Measurements from ENCODE around the gene TELO2. TPM values are rescaled to one million over a fixed set of nuclear protein-coding genes. Genes with fewer than 3 reads are reported as not detected.
"Not testable (repeated sequence)": the region's sequence is repeated elsewhere in the genome, so short reads cannot be mapped to it uniquely, and the experiment has no call there.

The TELO2 gene
- total RNA-seq, 1 donor from 2014 or later: 21.6 TPM

DNA sequence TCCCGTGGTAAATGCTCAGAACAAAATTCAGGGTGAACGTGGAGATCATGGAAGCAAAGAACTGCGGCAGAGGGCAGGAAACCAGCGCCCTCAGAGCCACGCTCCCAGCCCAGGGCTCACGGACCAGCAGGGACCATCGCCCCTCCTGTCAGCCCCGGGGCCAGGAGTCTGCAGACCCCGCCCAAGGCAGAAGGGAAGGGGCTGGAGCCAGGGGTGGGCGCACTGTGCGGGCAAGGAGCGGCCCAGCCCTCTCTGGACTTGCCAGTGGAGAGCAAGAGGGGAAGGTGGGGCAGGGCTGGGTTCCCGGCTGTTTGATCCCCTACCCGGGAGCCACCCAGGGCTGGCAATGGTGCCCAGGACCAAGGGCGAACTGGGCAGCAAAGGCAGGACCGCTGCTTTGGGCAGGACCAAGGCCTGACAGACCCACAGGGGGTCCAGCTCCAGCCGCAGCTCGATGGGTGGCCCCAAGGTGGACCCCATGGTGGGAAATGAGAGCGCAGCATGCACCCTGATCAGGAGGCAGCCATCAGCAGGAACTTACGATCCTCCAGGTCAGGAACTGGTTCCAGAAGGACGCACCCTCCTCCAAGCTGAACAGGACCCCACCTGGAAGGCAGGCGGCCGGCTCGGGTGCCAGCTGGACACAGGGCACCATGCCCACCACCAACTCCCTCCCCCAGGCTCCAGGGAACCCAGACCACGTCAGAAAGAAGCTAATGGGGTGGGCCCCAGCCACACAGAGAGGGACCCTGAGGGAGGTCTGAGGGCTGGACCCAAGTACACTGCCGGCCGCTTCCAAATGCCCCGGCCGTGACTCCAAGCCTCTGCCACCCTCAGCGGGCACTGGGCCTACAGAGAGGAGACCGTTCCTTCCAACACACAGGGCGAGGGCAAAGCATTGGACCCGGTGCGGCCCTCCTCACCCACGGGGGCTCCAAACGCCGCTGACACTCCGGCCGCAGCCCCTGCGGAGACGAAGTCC, 37.7 kb upstream of the TELO2 start:
- DNase-seq: no peak
- no peak for ATAC-seq
- intact Hi-C loops (cut with micrococcal nuclease): no loop called here

DNA sequence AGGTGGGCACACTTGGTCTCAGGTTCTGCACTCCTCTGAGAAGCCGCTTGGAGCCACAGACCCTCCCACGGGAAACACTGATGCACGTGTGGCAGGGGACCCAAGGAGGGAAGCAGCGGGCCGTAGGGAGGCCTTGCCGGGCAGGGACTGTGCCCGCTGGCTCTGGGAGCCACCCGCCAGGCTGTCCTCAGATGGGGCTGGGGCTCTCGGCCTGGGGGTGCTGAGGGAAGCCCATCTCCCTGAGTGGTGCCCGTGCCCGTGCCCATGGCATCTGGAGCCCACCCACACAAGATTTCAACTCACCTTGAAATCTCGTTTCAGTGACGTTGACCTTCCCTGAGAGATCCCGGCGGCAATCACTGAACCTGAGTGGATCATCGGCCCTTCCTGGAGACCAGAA, 36.2 kb upstream of the TELO2 start:
- DNase-seq (no peak), ATAC-seq (no peak)
- intact Hi-C loops (cut with micrococcal nuclease): no loop called here

DNA sequence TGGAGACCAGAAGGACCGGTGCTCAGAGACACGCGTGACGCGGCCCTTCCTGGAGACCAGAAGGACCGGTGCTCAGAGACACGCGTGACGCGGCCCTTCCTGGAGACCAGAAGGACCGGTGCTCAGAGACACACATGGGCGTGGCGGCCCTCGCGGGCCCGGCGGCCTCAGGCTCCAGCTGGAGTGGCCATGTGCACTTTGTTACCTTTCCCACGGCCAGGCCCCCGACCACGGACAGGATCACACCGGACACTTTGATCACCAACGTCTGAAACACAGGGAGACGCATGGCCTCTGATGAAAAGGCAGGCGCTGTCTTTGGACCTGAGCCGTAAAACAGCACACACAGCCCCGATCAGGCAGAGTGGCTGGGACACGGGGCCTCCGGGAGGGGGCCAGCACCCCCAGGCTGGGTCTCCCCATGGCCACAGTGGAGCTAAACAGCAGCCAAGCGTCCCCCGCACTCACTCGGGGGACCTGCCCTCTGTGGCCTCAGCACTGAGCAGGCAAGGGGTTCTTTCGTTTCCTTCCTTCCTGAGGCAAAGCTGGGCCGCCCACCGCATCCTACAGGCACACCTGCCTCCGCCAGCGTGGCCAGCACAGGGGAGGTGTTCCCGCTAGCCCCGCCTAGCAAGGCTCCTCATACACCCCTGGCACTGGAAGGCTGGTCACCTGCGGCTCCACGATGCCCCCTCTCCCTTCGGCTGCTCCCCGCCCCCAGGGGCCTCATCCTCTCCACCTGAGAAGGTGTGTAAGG, 35.5 kb upstream of the TELO2 start:
- intact Hi-C loops (cut with micrococcal nuclease): no loop called here
- DNase-seq (no peak), ATAC-seq (no peak)

DNA sequence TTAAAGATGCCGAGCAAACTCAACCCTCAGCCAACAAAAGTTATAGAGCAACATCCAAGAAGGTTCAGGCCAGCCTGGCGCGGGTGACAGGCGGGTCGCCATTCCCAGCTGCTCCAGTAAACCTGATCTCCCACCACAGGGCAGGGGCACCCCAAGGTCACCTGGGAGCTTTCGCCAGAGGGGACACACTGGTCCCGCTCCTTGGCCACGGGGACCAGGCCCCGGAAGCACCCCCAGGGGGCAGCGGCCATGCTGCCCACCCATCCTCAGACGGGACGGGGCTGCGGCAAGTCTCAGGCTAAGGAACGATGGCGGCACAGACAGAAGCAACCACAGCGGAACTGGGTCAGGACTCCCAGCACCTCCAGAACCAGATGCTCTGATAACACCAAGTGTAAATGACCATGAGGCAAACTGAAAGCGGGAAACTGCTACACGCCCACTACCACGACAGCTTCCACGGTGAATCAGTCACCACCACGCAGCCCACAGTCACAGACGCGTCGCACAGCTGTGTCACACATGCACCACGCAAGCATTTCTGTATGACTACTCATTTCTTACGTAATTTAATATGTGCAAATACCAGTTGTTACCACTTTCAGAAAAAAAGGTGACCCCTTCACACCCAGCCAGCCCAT, 34.7 kb upstream of the TELO2 start:
- ATAC-seq (no peak), DNase-seq (no peak)
- intact Hi-C loops (cut with micrococcal nuclease): no loop called here

DNA sequence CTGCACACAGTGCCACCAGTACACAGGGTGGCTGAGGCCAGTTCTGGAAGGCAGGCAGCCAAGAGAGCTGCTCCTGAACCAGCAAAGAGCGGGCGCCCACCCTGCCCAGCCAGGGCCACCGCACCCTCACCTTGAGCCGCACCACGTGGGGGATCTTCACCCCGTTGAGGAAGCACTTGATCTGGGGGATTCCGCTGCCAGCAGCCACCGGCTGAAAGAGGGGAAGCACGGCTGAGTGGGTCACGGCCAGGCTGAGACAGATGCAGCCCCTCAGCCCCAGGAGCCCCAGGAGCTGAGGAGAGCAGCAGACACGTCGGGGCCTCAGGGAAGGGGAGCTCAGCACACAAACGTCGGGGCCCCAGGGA, 34.2 kb upstream of the TELO2 start:
- DNase-seq: no peak
- intact Hi-C loops (cut with micrococcal nuclease): no loop called here
- ATAC-seq: no peak

DNA sequence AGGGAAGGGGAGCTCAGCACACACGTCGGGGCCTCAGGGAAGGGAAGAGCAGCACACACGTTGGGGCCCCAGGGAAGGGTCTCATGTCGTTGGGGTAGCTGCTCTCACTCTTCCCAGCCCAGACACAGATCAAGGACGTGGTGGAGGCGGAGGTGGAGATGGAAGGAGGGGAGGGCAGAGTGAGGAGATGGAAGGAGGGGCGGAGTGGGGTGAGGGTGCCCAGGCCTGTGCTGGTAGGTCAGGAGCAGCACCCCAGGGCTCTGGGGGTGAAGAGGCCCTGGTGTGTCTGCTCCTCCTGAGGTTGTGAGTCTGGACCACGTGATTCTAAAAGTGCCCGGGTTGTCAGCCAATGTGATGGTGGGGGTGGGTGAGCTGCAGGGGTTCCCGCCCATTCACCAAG, 33.2 kb upstream of the TELO2 start:
- intact Hi-C loops (cut with micrococcal nuclease): no loop called here
- DNase-seq: no peak
- ATAC-seq: no peak

DNA sequence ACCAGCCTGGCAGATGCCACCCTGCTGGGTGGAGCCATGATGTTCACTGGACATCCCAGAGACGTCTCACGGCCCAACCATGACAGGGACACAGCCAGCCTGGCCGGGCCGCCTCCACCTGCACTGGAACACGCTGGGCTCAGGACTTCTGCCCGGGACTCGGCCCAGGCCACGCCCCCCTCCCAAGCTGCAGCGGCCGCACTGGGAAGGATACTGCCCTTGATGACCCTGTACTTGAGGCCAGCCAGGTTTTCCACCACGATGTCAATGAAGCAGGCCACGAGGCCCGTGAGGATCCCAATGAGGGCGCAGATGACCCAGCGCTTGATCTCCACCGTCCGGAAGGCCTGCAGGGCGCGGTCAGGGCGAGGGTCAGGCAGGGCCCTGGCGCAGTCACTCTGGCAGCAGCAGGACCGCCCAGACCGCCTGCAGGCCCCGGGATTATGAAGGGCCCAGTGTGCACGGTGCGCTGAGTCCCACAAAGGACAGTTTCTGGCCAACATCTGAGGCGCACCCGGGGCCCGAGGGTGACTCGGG, 32.5 kb upstream of the TELO2 start:
- ATAC-seq (no peak), DNase-seq (no peak)
- intact Hi-C loops (cut with micrococcal nuclease): no loop called here

DNA sequence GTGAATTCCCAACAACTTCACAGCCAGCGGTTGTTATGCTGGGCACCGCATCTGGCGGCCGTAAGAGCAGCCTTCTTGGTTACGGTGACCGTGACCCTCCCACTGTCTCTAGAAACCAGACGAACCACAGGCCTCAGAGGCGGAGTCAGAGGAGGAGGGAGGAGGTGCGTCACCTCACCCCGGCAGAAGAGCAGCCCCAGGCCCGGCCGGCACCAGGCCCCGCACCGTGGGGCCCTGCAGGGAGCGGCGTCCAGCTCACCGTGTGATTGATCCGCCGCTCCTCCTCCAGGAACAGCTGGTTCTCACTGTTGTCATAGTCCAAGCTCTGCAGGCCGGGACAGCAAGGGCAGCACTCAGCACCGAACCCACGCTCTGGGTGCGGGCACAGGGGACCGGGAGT, 32.0 kb upstream of the TELO2 start:
- intact Hi-C loops (cut with micrococcal nuclease): no loop called here
- ATAC-seq: no peak

DNA sequence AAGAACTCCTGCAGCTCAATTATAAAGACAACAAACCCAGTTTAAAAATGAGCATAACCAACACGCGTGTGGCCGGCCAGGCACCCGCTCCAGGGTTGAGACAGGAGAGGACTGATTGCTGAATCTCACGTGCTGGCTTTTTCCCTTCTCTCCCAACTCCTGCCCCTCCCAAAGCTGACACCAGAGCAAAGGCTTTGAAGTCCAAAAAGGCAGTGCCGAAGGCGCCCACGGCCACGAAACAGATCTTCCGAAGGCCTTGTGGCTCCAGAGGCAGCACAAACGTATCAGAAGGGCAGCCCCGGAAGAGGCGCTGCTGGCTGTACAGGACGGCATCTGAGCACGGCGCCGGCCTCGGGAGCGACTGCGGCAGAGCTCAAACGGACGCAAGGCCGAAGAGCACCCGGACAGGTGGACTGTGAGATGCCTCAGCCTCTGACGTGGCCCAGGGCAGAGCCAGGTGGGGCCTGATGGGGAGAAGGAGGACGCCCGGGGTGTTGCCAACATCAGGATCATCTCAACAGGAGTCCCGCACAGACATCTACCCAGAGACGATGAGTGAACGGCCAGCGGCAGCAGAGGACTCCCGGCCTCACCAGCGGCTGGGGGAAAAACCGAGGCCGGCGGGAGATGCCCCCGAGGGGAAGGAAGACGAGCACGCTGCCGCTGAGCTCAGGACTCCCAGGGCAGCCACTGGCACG, 28.8 kb upstream of the TELO2 start:
- intact Hi-C loops (cut with micrococcal nuclease): no loop called here
- DNase-seq (no peak), ATAC-seq (no peak)

More for the DNA sequence above, 32.0 kb upstream of the TELO2 start:
- no peak for DNase-seq

DNA sequence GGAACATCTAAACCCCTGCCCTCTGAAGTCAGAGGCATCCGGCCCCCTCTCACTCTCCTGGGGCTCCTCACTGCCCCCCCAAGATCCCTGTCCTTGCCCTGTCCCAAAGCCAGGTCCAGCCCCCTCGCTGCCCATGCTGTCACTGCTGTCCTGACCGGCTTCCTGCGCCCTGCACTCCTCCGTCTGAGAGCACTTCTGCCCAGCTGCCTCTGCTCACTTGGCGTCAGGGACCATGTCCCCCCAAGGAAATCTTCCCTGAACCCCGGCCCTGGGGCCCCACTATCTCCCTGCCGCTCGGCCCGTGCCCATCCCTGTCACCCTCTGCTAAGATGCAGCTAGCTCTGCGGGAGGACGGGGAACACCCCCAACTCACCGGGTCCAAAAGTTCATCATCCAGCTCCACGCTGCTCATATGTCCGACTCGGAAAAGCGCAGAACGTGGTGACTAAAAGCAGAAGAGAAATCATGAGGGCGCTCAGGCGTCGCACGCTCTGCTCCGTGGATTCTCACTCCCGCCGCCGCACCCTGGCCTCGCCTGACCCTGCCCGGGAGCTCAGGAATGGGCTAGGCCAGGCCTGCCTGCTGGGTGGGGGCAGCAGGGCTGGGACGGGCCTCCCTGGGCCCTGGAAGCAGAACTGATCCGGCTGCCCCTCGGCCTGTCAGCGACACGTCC, 28.1 kb upstream of the TELO2 start:
- intact Hi-C loops (cut with micrococcal nuclease): no loop called here
- DNase-seq: peak; percentile 16
- no peak for ATAC-seq

DNA sequence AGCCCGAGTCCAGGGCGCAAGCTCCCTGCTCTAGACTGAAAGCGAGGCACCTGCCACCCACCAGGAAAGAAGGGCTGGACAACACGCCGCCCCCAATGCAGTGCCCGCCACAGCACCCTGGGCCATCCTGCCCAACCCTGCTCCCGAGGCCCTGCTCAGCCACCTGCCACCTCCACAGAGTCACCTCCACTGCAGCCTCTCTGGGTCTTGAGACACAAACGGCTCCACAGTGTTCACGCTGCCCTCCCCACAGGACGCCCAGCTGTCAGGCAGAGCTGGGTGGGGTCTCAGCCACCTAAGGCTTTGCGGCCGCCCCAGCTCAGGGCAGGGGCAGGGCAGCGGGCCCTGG, 27.6 kb upstream of the TELO2 start:
- DNase-seq (peak; percentile 8), ATAC-seq (no peak)
- intact Hi-C loops (cut with micrococcal nuclease): no loop called here

DNA sequence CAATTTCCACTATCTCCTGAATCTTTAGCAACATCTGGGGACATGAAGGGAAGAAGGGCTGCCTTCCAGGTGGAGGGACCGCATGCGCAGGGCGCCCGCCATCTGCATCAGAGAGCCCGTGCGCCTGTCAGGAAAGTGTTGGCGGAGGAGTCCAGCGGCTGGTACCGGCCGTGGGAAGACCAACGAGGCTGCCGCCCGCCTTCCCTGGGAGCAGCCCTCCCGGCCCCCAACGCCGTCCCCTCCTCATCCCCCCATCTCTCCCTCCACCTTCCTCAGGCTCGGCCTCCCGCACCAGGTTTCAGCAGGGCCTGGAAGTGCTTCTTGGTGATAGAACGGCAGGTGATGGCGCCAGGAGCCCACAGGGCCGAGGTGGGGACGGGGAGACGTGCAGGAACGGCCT, 27.1 kb upstream of the TELO2 start:
- DNase-seq (peak; percentile 18), ATAC-seq (no peak)
- intact Hi-C loops (cut with micrococcal nuclease): no loop called here

DNA sequence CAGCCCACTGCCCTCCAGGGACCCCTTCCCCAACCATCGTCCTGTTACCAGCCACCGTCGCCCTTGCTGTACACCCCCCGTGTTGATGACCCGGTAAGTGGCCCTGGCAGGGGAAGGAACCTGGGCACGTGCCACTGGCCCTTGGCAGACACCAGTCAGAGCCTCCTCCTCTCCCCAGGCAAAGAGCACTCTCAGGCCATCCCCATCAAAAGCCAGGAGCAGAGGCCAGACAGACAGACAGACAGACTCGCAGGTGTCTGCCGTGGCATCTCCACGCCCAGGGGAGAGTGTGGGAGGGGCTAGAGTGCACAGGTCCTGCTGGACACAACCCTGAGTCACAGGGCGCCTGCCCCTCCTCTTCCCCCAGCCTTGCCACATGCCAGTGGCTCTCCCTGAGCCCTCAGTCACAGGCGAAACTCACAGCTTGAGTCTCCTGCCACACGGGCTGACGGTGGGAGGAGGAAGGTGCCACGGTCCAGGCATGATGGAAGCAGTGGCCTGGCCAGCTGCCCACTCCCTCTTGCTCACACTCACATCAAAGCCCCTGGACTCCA, 26.1 kb upstream of the TELO2 start:
- intact Hi-C loops (cut with micrococcal nuclease): no loop called here
- peak; percentile 45 for DNase-seq
- peak; percentile 65 for ATAC-seq

DNA sequence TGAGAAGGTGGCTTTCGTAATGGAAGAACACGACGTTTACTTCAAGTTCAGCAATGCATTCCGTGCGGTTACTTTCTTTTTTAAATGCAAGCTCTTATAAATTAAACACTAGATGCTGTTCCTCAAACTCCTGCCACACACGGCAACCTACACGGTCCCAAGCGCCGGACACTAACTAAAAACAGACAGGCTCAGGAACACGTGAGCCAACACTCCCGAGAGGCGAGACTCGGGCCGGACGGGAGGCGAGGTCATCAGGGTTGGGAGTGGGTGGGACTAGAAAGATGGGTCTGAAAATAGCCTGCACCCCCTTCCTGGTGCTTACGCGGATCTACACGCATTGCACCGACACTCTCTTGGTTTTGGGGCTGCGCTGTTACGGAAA, 24.7 kb upstream of the TELO2 start:
- no peak for ATAC-seq
- intact Hi-C loops (cut with micrococcal nuclease): no loop called here
- peak; percentile 13 for DNase-seq

DNA sequence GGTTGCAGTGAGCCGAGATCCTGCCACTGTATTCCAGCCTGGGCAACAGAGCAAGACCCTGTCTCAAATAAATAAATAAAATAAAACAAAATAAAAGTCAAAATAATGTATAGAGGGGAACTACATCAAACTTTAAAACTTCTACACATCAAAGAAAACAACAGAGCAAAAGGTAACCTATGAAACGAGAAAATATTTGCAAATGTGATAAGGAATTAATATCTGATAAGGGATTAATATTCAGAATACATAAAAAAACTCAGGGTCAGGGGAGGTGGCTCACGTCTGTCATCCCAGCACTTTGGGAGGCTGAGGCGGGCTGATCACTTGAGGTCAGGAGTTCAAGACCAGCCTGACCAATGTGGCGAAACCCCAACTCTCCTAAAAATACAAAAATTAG, 24.0 kb upstream of the TELO2 start:
- DNase-seq; intact Hi-C loops (cut with micrococcal nuclease); ATAC-seq: not testable (repeated sequence)

DNA sequence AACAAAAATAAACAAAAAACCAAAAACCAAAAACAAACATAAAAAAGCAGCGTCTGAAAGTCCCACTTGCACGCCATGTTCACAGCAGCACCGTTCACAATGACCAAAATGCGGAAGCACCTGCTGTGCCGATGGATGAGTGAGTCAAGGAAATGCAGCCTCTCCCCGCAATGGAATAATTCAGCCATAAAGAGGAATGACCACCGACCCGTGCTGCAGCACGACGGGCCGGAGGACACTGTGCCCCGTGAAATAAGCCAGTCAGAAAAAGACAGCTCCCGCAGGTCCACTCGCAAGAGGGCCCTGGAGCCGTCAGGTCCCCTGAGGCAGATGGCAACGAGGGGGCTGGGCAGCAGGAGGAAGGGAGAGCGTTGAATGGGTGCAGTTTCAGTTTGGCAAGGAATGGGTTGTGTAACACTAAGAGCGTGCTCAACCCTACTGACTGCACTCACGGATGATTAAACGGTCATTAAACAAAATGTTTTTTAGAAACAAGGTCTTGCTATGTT, 23.4 kb upstream of the TELO2 start:
- DNase-seq: peak; percentile 29
- no peak for ATAC-seq

DNA sequence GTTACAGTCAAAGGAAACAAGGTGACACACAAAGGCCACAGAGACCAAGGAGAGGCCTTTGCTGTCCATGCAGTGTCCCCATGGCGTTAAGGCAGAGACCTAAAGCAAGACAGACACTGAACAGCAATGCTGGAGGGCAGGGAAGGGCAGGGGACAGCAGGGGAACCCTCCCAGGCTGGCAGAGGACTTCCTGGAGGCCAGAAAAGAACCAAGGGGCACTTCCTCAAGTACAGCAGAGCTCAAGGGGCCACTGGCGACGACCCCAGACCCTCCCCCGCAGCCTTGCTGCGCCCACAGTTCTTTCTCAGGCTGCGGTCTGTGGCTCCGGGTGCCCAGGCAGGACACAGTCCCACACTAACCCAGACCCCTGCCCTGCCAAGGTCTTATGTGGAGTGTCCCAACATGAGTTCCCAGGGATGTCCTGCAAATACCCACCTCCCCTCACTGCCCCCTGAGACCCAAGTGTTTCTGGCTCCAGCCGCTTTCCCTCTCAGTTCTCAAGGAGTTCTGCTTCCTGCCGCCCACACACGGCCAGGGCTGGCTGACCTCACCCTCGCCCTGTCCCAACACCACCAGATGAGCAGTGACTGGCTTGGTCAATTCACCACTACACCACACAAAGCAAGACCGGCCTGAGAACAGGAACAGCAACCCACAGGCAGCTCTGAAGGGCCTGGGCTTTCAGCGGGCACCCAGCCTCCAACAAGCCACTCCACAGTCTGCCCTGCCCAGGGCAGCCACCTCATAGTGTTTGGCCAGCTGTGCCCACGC, 22.5 kb upstream of the TELO2 start:
- peak; percentile 49 for DNase-seq
- ATAC-seq: no peak
- intact Hi-C loops (cut with micrococcal nuclease): no loop called here

More for the DNA sequence above, 23.4 kb upstream of the TELO2 start:
- intact Hi-C loops (cut with micrococcal nuclease): no loop called here
